HUES6 (cell line): Measurements from ENCODE around the gene AASDH.

Source experiments
- H3K27ac ChIP-seq: 2 replicates; pipeline ENCODE4 v1.7.0; 2013; ENCODE audit warnings: low read depth, mild to moderate bottlenecking, low read length, inconsistent platforms
- H3K27me3 ChIP-seq: 2 replicates; pipeline ENCODE4 v1.6.1; 2013; ENCODE audit warnings: low read length; ENCODE audit not compliant: control insufficient read depth, insufficient read depth
- H3K36me3 ChIP-seq: 2 replicates; pipeline ENCODE4 v1.6.1; 2013; ENCODE audit warnings: low read length; ENCODE audit not compliant: control insufficient read depth, insufficient read depth
- H3K4me1 ChIP-seq: 2 replicates; pipeline ENCODE4 v1.6.1; 2013; ENCODE audit warnings: low read length; ENCODE audit not compliant: control insufficient read depth, insufficient read depth
- H3K4me3 ChIP-seq: 2 replicates; pipeline ENCODE4 v1.5.1; 2013; ENCODE audit warnings: low read depth, low read length
- H3K9ac ChIP-seq: one replicate; pipeline ENCODE4 v1.6.1; 2013; ENCODE audit warnings: mild to moderate bottlenecking, low read length
- H3K9me3 ChIP-seq: 2 replicates; pipeline ENCODE4 v1.6.1; 2013; ENCODE audit warnings: low read depth, low read length; ENCODE audit not compliant: control insufficient read depth, insufficient read depth

Gene AASDH

GRCh38 chr4:56318555-56318954 is 68.7 kb downstream of the AASDH start:
- no peak overlapping the region for H3K27ac ChIP-seq
- no peaks in the 10 kb centered on the region for H3K27me3 ChIP-seq
- no peak overlapping the region for H3K9ac ChIP-seq
- no peak overlapping the region for H3K4me3 ChIP-seq
- H3K36me3 ChIP-seq = peaks cover 13% of the 10 kb centered on the region
- no peaks in the 10 kb centered on the region for H3K4me1 ChIP-seq
- H3K9me3 ChIP-seq = no peaks in the 10 kb centered on the region

- Histone ChIP-seq H3K9ac (no peak overlapping the region), H3K36me3 (peaks cover 16% of the 10 kb centered on the region), H3K27me3 (no peaks in the 10 kb centered on the region), H3K9me3 (no peaks in the 10 kb centered on the region), H3K27ac (no peak overlapping the region), H3K4me3 (no peak overlapping the region), H3K4me1 (no peaks in the 10 kb centered on the region)
Observed at GRCh38 chr4:56317749-56318148, 69.5 kb downstream of the AASDH start.

DNA sequence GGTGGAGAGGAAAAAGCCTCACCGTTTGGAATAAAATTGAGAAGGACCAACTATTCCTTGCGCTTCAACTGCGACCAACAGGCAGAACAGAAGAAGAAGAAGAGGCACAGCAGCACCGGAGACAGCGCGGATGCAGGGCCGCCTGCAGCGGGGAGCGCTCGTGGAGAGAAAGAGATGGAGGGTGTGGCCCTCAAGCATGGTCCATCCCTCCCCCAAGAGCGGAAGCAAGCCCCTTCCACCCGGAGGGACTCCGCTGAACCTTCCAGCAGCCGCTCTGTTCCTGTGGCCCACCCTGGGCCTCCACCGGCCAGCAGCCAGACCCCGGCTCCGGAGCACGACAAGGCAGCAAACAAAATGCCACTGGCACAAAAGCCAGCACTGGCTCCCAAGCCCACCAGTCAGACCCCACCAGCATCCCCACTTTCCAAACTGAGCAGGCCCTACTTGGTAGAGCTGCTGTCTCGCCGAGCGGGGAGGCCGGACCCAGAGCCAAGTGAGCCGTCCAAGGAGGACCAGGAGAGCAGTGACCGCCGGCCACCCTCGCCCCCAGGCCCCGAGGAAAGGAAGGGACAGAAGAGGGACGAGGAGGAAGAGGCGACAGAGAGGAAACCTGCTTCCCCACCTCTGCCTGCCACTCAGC is 71.2 kb downstream of the AASDH start:
- no peaks in the 10 kb centered on the region for H3K4me1 ChIP-seq
- H3K9ac ChIP-seq = no peak overlapping the region
- peaks cover 20% of the 10 kb centered on the region for H3K36me3 ChIP-seq
- no peaks in the 10 kb centered on the region for H3K9me3 ChIP-seq
- H3K27ac ChIP-seq = no peak overlapping the region
- H3K27me3 ChIP-seq = no peaks in the 10 kb centered on the region
- no peak overlapping the region for H3K4me3 ChIP-seq

DNA sequence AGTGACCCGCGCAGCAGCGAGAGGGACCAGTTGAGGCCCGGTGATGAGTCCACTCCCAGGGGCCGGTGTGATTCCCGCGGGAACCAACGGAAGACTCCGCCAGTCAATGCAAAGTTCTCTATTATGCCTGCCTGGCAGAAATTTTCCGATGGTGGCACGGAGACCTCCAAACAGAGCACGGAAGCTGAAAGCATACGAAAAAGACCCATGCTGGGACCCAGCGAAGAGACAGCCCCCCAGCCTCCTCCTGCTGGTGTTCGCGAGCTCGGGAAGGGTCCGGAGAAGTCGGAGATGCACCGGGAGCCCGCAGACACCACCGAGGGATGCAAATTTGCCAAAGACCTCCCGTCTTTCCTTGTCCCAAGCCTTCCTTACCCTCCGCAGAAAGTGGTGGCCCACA is 71.7 kb downstream of the AASDH start:
- H3K9me3 ChIP-seq = no peaks in the 10 kb centered on the region
- H3K27me3 ChIP-seq = no peaks in the 10 kb centered on the region
- no peak overlapping the region for H3K9ac ChIP-seq
- H3K27ac ChIP-seq = no peak overlapping the region
- H3K4me3 ChIP-seq = no peak overlapping the region
- no peaks in the 10 kb centered on the region for H3K4me1 ChIP-seq
- peaks cover 20% of the 10 kb centered on the region for H3K36me3 ChIP-seq

- H3K4me3 ChIP-seq = no peak overlapping the region
- H3K36me3 ChIP-seq = peaks cover 20% of the 10 kb centered on the region
- H3K9me3 ChIP-seq = no peaks in the 10 kb centered on the region
- no peaks in the 10 kb centered on the region for H3K4me1 ChIP-seq
- H3K27ac ChIP-seq = no peak overlapping the region
- H3K27me3 ChIP-seq = no peaks in the 10 kb centered on the region
- no peak overlapping the region for H3K9ac ChIP-seq
Observed at GRCh38 chr4:56315041-56315440, 72.2 kb downstream of the AASDH start.

DNA sequence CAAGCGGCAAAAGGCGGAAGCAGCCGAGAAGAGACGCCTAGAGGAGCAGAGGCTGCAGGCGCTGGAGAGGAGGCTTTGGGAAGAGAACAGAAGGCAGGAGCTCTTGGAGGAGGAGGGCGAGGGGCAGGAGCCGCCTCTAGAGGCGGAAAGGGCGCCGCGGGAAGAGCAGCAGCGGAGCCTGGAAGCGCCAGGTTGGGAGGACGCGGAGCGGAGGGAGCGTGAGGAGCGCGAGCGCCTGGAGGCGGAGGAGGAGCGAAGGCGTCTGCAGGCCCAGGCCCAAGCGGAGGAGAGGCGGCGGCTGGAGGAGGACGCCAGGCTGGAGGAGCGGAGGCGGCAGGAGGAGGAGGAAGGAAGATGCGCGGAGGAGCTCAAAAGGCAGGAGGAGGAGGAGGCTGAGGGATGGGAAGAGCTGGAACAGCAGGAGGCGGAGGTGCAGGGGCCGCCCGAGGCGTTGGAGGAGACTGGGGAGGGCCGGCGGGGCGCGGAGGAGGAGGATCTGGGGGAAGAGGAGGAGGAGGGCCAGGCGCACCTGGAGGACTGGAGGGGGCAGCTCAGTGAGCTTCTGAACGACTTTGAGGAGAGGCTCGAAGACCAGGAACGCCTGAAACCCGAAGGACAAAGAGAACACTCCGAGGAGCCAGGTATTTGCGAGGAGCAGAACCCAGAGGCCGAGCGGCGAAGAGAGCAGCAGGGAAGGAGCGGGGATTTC is 72.9 kb downstream of the AASDH start:
- Histone ChIP-seq H3K4me3 (no peak overlapping the region), H3K36me3 (peaks cover 20% of the 10 kb centered on the region), H3K9me3 (no peaks in the 10 kb centered on the region), H3K9ac (no peak overlapping the region), H3K27ac (no peak overlapping the region), H3K27me3 (no peaks in the 10 kb centered on the region), H3K4me1 (no peaks in the 10 kb centered on the region)

DNA sequence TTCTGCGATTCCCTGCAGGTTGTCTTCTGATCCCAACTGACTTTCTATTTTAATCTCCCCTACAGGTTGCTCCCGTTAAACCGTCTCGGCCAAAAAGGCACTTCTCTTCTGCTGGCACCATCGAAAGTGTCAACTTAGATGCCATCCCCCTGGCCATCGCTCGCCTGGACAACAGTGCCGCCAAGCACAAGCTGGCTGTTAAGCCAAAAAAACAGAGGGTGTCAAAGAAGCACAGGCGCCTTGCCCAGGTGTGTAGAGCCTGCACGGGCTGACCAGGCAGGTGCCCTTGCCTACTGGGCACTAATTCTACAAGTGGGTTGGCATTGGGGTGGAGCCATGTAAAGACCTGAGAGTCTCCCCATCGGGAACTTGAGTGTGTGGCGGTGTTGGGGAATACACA is 74.2 kb downstream of the AASDH start:
- Histone ChIP-seq H3K4me1 (no peaks in the 10 kb centered on the region), H3K9me3 (no peaks in the 10 kb centered on the region), H3K36me3 (peaks cover 20% of the 10 kb centered on the region), H3K9ac (no peak overlapping the region), H3K27me3 (no peaks in the 10 kb centered on the region), H3K4me3 (no peak overlapping the region), H3K27ac (no peak overlapping the region)

DNA sequence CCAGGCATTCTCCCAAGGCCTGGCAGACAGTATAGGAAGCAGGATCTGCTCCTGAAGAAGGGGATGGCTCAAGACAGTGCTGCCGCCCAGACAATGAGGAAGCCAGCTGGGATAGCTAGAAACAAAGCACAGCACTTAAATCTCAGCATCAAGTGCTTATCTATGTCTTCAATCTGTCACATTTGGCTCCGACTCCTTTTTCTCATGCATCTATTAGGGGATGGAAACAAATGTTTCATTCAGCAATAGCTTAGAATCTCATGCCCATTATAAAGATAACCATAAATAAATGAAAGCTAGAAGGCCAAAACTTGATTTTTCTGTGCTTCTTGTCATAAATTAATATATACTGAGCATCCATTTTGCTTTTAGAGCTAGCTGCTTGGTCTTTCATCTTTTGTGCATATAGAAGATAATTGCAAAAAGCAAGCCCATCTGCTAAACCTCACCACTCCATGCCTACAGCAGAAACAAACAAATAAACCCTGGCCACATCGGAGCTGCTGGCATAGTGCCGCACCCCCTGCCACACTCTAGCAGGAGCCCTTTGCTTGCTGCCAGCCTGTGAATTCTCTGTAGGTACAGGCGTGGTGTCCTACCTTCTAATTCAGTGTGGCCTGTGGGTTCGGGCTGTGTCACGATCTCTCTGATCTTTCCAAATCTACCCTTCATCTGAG is 75.9 kb downstream of the AASDH start:
- peaks cover 21% of the 10 kb centered on the region for H3K36me3 ChIP-seq
- H3K27ac ChIP-seq = no peak overlapping the region
- H3K9me3 ChIP-seq = no peaks in the 10 kb centered on the region
- H3K4me3 ChIP-seq = no peak overlapping the region
- no peak overlapping the region for H3K9ac ChIP-seq
- no peaks in the 10 kb centered on the region for H3K27me3 ChIP-seq
- H3K4me1 ChIP-seq = no peaks in the 10 kb centered on the region; the same call in 1 of the 2 replicates

DNA sequence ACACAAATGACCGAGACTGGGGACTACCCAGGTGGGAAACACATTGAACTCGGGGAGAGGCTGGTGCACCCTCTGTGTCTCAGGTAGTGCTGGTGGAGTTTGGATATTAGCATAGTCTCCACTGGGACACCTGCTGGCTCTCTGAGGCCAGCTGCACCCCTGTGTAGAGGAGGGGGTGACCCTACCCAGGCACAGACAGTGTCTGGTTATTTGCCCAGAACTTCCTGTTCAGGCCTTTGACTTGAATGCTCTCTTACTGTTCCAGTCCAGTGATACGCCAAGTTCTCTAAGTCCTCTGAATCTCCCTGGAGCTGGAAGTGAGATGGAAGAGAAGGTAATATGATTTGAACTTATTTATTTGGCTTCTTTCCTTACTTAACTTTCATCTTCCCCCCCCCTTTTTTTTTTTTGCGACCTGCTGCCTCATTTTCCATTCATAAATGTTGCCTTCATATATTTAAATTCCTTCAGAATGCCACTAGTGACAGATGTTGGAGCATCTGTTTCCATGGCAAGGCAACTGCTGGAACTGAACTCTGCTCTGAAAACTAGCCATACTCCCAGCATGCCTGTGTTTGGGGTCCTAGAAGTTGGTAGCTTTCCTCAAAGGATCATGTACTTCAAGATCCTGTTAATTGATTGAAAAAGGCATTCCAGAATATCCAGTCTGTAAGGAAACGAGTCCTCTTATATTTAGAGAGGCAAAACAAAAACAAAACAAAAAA is 76.7 kb downstream of the AASDH start:
- Histone ChIP-seq H3K9me3 (no peaks in the 10 kb centered on the region), H3K4me3 (no peak overlapping the region), H3K4me1 (no peaks in the 10 kb centered on the region; the same call in 1 of the 2 replicates), H3K27me3 (no peaks in the 10 kb centered on the region), H3K9ac (no peak overlapping the region), H3K36me3 (peaks cover 19% of the 10 kb centered on the region), H3K27ac (no peak overlapping the region)

GRCh38 chr4:56308384-56308783 is 78.9 kb downstream of the AASDH start:
- no peak overlapping the region for H3K4me3 ChIP-seq
- H3K27ac ChIP-seq = no peak overlapping the region
- no peaks in the 10 kb centered on the region for H3K9me3 ChIP-seq
- no peaks in the 10 kb centered on the region; the same call in 1 of the 2 replicates for H3K4me1 ChIP-seq
- H3K27me3 ChIP-seq = no peaks in the 10 kb centered on the region
- no peak overlapping the region for H3K9ac ChIP-seq
- peaks cover 9% of the 10 kb centered on the region; the same call in 1 of the 2 replicates for H3K36me3 ChIP-seq
